Measurements from ENCODE around the gene CACNG8. TPM values are rescaled to one million over a fixed set of nuclear protein-coding genes. Genes with fewer than 3 reads are reported as not detected.

Gene CACNG8
- total RNA-seq, 2 experiments from 2014 or later, result not detected

DNA sequence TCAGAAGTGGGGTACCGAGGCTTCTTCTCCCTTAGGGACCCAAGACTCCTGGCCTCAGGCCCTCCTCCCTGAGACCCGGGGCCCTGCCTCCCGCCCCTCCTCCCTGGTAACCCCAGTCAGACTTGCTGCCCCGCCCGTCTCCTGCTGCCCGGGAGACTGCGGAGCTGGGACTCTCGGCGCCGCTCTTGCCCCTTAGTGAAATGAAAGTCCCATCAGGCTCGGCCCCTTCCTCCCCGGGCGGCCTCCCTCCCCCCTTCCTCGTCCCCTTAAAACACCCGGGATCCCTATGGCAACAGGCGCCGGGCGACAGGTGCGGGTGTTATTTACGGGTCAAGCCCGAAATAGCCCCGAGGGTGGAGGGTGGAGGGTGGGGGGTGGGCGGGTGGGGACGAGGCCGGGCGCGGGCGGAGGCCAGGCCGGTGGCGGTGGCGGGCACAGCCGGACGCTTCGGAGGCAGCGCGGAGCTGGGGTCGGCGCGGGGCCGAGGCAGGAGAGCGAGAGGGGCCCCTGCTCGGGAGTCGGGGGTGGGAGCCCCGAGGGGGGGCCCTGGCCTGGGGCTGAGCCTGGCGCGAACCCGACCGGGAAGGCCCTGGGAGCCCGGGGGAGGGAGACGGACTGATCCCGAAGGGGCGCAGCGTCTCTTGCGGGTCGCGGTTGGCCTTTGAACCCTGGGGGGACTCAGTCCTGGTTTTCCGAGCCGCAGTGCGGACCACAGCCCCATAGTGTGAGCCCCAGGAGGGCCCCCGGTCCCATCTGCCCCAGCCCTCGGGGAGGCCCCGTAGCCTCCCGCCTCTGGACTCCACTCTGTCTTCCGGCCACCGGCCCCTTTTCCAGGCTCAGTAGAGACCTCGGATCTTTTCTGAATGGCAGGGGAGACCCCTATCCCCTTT is 28.7 kb downstream of the CACNG8 start, which contains the start of gene CACNG6:
Gene CACNG6, plus strand, starts transcription at position 414 of the 890 bp plus-strand sequence. CDS start 1,241 bp downstream, outside the sequence.
- Mint-ChIP-seq H3K9me3 (no peaks in the 10 kb centered on the region), H3K4me1 (no peaks in the 10 kb centered on the region), H3K27ac (no peak within 1 kb of the TSS), H3K4me3 (no peak within 1 kb of the TSS), H3K27me3 (peaks cover 39% of the 10 kb centered on the region), H3K36me3 (ENCODE audit: low read depth) (no peaks in the 10 kb centered on the region)
- ChIA-PET POLR2A (no interaction called here), CTCF (no interaction called here)
- no peak for DNase-seq

DNA sequence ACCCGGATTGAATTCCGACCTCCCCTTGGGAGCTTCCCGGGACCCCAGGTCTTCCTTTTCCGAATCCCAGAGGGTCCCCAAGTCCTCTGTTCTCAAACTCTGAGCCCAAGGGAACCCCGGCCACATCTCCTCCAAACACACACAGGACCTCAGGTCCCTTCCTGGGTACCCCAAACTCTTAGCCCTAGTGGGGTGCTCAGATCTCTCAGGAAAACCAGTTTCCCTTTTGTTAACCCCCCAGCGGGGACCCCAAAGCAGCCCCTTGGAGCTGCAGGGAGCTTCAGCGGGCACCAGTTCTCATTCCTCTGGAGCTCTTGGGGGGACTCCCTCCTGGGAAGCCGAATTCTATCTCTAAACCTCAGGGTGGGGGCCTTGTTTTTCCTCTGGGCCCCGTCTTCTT is 29.5 kb downstream of the CACNG8 start:
- POLR2A ChIA-PET, result no interaction called here

DNA sequence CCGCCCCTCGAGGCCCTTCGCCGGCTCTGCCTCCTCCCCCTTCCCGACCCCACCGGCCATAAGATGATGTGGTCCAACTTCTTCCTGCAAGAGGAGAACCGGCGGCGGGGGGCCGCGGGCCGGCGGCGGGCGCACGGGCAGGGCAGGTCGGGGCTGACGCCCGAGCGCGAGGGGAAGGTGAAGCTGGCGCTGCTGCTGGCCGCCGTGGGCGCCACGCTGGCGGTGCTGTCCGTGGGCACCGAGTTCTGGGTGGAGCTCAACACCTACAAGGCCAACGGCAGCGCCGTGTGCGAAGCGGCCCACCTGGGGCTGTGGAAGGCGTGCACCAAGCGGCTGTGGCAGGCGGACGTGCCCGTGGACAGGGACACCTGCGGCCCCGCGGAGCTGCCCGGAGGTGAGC is 30.1 kb downstream of the CACNG8 start:
- Mint-ChIP-seq H3K4me1 (no peaks in the 10 kb centered on the region), H3K36me3 (ENCODE audit: low read depth) (no peaks in the 10 kb centered on the region), H3K27ac (no peak overlapping the region), H3K27me3 (peaks cover 42% of the 10 kb centered on the region), H3K4me3 (no peak overlapping the region), H3K9me3 (no peaks in the 10 kb centered on the region)
- ChIA-PET POLR2A (no interaction called here), CTCF (no interaction called here)
- DNase-seq, result no peak

More for the DNA sequence above, 29.5 kb downstream of the CACNG8 start:
- no peaks in the 10 kb centered on the region for H3K36me3 Mint-ChIP-seq (ENCODE audit: low read depth)
- H3K4me3 Mint-ChIP-seq, result no peak overlapping the region
- H3K4me1 Mint-ChIP-seq, result no peaks in the 10 kb centered on the region
- no peaks in the 10 kb centered on the region for H3K9me3 Mint-ChIP-seq
- no peak for DNase-seq
- H3K27ac Mint-ChIP-seq, result no peak overlapping the region
- CTCF ChIA-PET, result no interaction called here
- peaks cover 40% of the 10 kb centered on the region for H3K27me3 Mint-ChIP-seq

DNA sequence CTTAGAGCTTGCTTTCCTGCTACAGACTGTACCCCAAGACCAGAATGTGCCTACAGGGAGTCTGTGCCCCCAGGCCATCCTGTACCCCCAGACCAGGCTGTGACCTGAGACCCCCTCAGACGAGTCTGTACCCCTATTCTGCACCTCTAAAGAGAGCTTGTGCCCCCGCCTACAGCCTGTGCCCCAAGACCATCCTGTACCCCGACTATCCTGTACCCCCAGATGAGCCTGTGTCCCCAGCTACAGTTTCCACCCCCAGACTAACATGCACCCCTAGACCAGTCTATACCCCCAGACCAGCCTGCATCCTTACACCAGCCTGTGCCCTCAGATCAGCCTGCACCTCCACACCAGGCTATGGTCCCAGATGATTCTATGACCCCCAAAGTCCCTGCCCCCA is 30.7 kb downstream of the CACNG8 start:
- no peaks in the 10 kb centered on the region for H3K9me3 Mint-ChIP-seq
- H3K27me3 Mint-ChIP-seq, result peaks cover 42% of the 10 kb centered on the region
- H3K4me3 Mint-ChIP-seq, result no peak overlapping the region
- ChIA-PET POLR2A (no interaction called here), CTCF (no interaction called here)
- no peaks in the 10 kb centered on the region for H3K4me1 Mint-ChIP-seq
- no peak for DNase-seq
- no peaks in the 10 kb centered on the region for H3K36me3 Mint-ChIP-seq (ENCODE audit: low read depth)
- no peak overlapping the region for H3K27ac Mint-ChIP-seq

DNA sequence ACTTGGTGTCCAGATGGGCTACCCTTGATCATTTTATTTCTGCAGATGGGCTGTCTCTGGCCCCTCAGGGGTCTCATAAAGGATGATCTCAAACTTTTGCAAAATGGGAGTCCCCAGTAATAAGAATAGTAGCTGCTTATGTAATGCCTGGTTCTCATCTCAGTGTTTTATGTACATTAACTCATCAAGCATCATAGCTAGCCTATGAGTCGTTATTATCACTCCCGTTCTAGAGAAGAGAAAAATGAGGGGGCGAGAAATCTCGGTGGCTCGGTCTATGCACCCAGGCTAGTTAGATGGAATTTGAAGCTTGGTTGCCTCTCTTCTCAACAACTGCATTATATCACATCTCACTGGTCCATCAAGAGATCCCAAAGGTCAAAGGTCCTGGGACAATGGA is 32.1 kb downstream of the CACNG8 start:
- peaks cover 42% of the 10 kb centered on the region for H3K27me3 Mint-ChIP-seq
- H3K27ac Mint-ChIP-seq, result no peak overlapping the region
- no peaks in the 10 kb centered on the region for H3K4me1 Mint-ChIP-seq
- DNase-seq, result no peak
- ChIA-PET POLR2A (interaction anchor here (0.6 kb wide), 1 partner anchor 1787 kb away, joined by 6 read pairs; no protein-coding TSS in a partner anchor), CTCF (interaction anchor here (0.9 kb wide), 1 partner anchor 202 kb away, joined by 3 read pairs; no protein-coding TSS in a partner anchor)
- no peaks in the 10 kb centered on the region for H3K9me3 Mint-ChIP-seq
- no peak overlapping the region for H3K4me3 Mint-ChIP-seq
- H3K36me3 Mint-ChIP-seq (ENCODE audit: low read depth), result no peaks in the 10 kb centered on the region

DNA sequence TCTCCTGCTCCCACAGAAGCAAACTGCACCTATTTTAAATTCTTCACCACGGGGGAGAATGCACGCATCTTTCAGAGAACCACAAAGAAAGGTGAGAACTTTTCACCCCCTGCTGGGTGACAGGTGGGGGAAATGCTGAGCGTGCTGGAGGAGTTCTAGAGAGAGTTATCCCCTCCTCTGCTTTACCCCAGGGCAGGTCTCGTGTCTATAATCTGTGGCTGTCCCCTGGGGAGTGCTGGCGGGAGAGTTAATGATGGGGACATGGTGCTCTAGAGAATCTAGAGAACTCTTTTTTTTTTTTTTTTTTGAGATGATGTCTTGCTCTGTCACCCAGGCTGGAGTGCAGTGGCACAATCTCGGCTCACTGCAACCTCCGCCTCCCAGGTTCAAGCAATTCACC is 35.5 kb downstream of the CACNG8 start:
- H3K27ac Mint-ChIP-seq, result no peak overlapping the region
- H3K9me3 Mint-ChIP-seq, result no peaks in the 10 kb centered on the region
- no peak for DNase-seq
- H3K36me3 Mint-ChIP-seq (ENCODE audit: low read depth), result no peaks in the 10 kb centered on the region
- no peak overlapping the region for H3K4me3 Mint-ChIP-seq
- CTCF ChIA-PET, result no interaction called here
- POLR2A ChIA-PET, result no interaction called here
- H3K27me3 Mint-ChIP-seq, result peaks cover 29% of the 10 kb centered on the region
- no peaks in the 10 kb centered on the region for H3K4me1 Mint-ChIP-seq

DNA sequence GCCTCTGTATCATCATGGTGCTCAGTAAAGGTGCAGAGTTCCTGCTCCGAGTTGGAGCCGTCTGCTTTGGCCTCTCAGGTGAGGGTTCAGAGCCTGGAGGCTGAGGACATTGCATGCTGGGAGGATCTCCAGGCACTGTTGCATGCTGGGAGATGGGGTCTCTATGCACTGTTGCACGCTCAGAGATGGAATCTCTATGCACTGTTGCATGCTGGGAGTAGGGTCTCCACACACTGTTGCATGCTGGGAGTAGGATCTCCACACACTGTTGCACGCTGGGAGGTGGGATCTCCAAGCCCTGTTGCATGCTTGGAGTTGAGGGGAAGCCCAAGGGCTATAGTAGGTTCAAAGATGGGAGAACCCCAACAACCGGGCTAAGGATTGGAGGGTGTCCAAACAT is 37.0 kb downstream of the CACNG8 start:
- Mint-ChIP-seq H3K36me3 (ENCODE audit: low read depth) (no peaks in the 10 kb centered on the region), H3K9me3 (no peaks in the 10 kb centered on the region), H3K4me1 (no peaks in the 10 kb centered on the region), H3K4me3 (no peak overlapping the region), H3K27me3 (peaks cover 15% of the 10 kb centered on the region), H3K27ac (no peak overlapping the region)
- CTCF ChIA-PET, result no interaction called here
- POLR2A ChIA-PET, result no interaction called here
- DNase-seq, result no peak

DNA sequence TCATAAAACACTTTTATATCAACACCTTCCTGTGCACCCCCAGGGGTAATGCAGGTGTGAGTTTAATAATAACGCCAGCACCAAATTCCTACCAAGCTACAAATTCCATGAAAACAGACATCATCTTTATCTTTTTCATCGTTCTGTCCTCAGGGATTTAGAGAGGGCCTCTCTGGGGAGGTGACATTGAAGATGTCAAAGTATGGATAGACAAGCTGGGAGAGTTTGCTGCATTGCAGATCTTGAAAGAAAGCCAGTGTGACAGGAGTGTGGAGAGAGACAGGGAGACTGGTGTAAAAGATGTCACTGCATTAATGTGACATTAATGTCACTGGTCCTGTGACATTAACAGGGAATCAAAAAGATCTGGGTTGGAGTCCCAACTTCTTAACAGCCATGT is 38.8 kb downstream of the CACNG8 start:
- H3K36me3 Mint-ChIP-seq (ENCODE audit: low read depth), result no peaks in the 10 kb centered on the region
- peaks cover 2% of the 10 kb centered on the region for H3K27me3 Mint-ChIP-seq
- H3K9me3 Mint-ChIP-seq, result no peaks in the 10 kb centered on the region
- H3K4me3 Mint-ChIP-seq, result no peak overlapping the region
- DNase-seq, result no peak
- CTCF ChIA-PET, result interaction anchor here (0.7 kb wide), 1 partner anchor 10 kb away, joined by 3 read pairs; no protein-coding TSS in a partner anchor
- no peak overlapping the region for H3K27ac Mint-ChIP-seq
- H3K4me1 Mint-ChIP-seq, result no peaks in the 10 kb centered on the region
- POLR2A ChIA-PET, result no interaction called here

DNA sequence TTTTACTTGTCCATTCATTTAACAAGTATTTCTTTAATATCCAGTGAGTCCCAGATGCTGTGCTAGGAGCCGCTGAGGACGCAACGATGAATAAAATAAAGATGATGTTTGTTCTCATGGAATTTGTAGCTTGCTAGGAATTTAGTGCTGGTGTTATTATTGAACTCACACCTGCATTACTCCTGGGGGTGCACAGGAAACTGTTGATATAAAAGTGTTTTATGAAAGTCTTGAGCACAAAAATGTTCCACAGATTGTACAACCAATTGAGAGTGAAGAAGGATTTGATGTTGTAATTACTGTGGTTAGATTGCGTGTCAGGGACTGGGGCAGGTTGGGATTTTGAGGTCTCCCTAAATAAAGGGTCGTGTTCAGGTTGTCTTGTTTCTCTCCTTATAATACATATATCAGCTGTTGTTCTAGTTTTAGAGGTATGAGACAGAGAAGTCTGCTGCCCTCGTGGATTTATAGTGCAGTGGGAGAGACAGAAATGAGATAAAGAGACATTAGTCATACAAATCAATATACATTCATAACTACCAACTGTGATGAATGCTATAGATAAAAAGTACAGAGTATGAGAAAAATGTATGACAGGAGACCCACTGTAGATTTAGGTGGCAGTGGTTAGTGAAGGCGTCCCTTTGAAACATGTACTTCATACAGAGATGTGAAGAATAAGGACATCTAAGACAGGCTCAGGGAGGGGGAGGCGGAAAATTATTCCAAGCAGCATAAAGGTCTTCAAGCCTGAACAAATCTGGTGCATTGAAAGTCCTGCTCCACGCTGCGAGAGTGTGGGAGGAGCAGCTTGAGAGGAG is 40.0 kb downstream of the CACNG8 start:
- H3K36me3 Mint-ChIP-seq (ENCODE audit: low read depth), result no peaks in the 10 kb centered on the region
- ChIA-PET CTCF (no interaction called here), POLR2A (no interaction called here)
- no peaks in the 10 kb centered on the region for H3K4me1 Mint-ChIP-seq
- no peak for DNase-seq
- no peaks in the 10 kb centered on the region for H3K9me3 Mint-ChIP-seq
- H3K4me3 Mint-ChIP-seq, result no peak overlapping the region
- no peak overlapping the region for H3K27ac Mint-ChIP-seq
- no peaks in the 10 kb centered on the region for H3K27me3 Mint-ChIP-seq

DNA sequence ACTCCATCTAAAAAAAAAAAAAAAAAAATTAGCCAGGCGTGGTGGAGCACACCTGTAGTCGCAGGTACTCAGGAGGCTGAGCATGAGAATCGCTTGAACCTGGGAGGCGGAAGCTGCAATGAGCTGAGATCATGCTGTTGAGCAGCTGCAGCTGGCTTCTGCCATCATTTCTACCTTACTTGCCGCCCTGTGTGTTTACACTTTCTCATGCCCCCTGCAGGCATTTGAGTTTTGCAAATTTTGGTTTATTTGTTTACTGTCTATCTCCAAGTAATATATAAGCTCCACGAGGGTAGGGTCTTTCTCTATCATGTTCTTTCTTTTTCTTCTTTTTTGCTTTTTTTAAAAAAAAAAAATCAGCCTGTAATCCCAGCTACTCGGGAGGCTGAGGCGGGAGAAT is 46.7 kb downstream of the CACNG8 start:
- Mint-ChIP-seq H3K36me3 (ENCODE audit: low read depth) (no peaks in the 10 kb centered on the region), H3K27ac (no peak overlapping the region), H3K9me3 (no peaks in the 10 kb centered on the region), H3K4me1 (peaks cover 2% of the 10 kb centered on the region), H3K4me3 (no peak overlapping the region), H3K27me3 (peaks cover 3% of the 10 kb centered on the region)
- DNase-seq, result no peak
- ChIA-PET POLR2A (no interaction called here), CTCF (interaction anchor here (0.6 kb wide), 1 partner anchor 22 kb away, joined by 3 read pairs; no protein-coding TSS in a partner anchor)

DNA sequence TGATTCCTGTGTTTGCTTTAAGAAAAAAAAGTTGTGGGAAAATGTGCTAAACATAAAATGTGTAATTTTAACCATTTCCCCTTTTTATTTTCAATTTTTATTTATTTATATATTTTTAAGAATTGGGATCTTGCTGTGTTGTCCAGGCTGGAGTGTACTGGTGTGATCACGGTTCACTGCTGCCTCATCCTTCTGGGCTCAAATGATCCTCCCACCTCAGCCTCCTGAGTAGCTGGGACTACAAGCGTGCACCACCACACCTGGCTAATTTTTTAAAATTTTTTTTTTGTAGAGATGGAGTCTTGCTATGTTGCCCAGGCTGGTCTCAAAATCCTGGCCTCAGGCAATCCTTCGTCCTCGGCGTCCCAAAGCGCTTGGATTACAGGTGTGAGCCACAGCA is 47.7 kb downstream of the CACNG8 start:
- POLR2A ChIA-PET, result no interaction called here
- H3K27ac Mint-ChIP-seq, result no peak overlapping the region
- peaks cover 3% of the 10 kb centered on the region for H3K27me3 Mint-ChIP-seq
- CTCF ChIA-PET, result no interaction called here
- H3K36me3 Mint-ChIP-seq (ENCODE audit: low read depth), result no peaks in the 10 kb centered on the region
- no peak overlapping the region for H3K4me3 Mint-ChIP-seq
- H3K9me3 Mint-ChIP-seq, result no peaks in the 10 kb centered on the region
- no peak for DNase-seq
- peaks cover 2% of the 10 kb centered on the region for H3K4me1 Mint-ChIP-seq

DNA sequence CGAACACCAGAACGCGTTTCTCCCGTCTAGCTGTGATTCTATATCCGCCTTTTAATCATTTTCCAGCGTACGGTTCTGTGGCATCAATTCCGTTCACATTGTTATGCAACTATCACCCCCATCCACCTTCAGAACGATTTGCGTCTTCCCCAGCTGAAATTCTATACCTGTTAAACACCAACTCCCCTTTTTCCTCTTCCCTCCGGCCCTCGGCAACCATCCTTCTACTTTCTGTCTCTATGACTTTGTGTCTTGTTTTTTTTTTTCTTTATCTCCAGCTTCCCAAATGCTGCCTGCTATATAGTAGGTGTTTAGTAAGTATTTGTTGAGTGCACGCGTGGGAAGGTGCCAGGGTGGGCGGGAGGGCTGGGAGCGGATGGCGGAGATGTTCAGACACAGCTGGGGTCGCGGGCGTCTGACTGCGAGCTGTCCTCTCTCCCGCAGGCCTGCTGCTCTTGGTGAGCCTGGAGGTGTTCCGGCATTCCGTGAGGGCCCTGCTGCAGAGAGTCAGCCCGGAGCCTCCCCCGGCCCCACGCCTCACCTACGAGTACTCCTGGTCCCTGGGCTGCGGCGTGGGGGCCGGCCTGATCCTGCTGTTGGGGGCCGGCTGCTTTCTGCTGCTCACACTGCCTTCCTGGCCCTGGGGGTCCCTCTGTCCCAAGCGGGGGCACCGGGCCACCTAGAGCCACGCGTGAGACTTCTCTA is 48.9 kb downstream of the CACNG8 start:
- H3K27me3 Mint-ChIP-seq, result peaks cover 3% of the 10 kb centered on the region
- H3K9me3 Mint-ChIP-seq, result no peaks in the 10 kb centered on the region
- peaks cover 2% of the 10 kb centered on the region for H3K4me1 Mint-ChIP-seq
- H3K27ac Mint-ChIP-seq, result no peak overlapping the region
- ChIA-PET CTCF (interaction anchor here (0.6 kb wide), 1 partner anchor 10 kb away, joined by 3 read pairs; no protein-coding TSS in a partner anchor), POLR2A (no interaction called here)
- H3K36me3 Mint-ChIP-seq (ENCODE audit: low read depth), result no peaks in the 10 kb centered on the region
- H3K4me3 Mint-ChIP-seq, result no peak overlapping the region
- no peak for DNase-seq

DNA sequence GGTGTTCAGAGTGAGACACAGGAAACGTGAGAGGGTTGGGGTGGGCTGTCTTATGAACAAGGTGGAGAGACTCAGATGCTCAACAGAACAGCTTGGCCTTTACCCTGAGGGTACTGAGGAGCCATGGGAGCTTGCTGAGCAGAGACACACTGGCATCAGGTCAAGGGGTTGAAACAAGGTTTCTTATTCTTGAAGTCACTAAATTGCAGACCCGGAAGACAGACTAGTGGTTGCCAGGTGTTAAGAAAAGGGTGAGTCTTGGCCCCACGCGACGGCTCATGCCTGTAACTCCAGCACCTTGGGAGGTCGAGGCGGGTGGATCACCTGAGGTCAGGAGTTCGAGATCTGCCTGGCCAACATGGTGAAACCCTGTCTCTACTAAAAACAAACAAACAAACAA is 51.1 kb downstream of the CACNG8 start:
- Mint-ChIP-seq H3K4me1 (no peaks in the 10 kb centered on the region), H3K4me3 (no peak overlapping the region), H3K36me3 (ENCODE audit: low read depth) (no peaks in the 10 kb centered on the region), H3K27ac (no peak overlapping the region), H3K9me3 (no peaks in the 10 kb centered on the region), H3K27me3 (peaks cover 2% of the 10 kb centered on the region)
- DNase-seq, result no peak
- CTCF ChIA-PET, result no interaction called here
- POLR2A ChIA-PET, result no interaction called here
